H1 (cell line): ENCODE results near the gene HSDL2. TPM values are rescaled to one million over a fixed set of nuclear protein-coding genes. Genes with fewer than 3 reads are reported as not detected.

ENCODE experiments used
- CTCF ChIA-PET: fragments of 300-600 bp; sonication (Branson Sonifier 250); formaldehyde crosslinking; loops from one replicate; lab custom pipeline; 2021; ENCODE audit not compliant: partially characterized antibody; lab: Charles Lee
- POLR2A ChIA-PET: fragments of 300-600 bp; sonication (Branson Sonifier 250); formaldehyde crosslinking; loops from one replicate; lab custom pipeline; 2021; ENCODE audit warnings: inconsistent platforms; ENCODE audit not compliant: partially characterized antibody; lab: Charles Lee
- DNase-seq, 2 experiments: peaks; one replicate each; pipeline versions ENCODE4 v3.0.0 to v3.0.0-alpha.2; 2010 to 2022; ENCODE audit warnings: low spot score in 2 of 2, low read depth in 1 of 2, mixed read lengths in 1 of 2
- FAIRE-seq: peaks from 2 replicates; lab custom pipeline; 2011; peaks lifted over from hg19 to GRCh38; lab: Jason Lieb, UNC
- H2AFZ ChIP-seq: 2 replicates; pipeline ENCODE4 v1.8.1; 2012; ENCODE audit warnings: low read length, inconsistent platforms
- H2AK5ac ChIP-seq: 2 replicates; pipeline ENCODE4 v1.6.1; 2013; ENCODE audit warnings: low read depth, low read length
- H2BK120ac ChIP-seq: replicated peaks from 2 replicates; pipeline ENCODE3; 2013; ENCODE audit warnings: low read depth, low read length, inconsistent platforms
- H2BK12ac ChIP-seq: 2 replicates; pipeline ENCODE4 v1.6.1; 2013; ENCODE audit warnings: low read depth, low read length
- H2BK15ac ChIP-seq: 2 replicates; pipeline ENCODE4 v1.6.1; 2013; ENCODE audit warnings: low read length
- H2BK20ac ChIP-seq: 2 replicates; pipeline ENCODE4 v1.6.1; 2013; ENCODE audit warnings: low read length
- H2BK5ac ChIP-seq: 2 replicates; pipeline ENCODE4 v1.6.1; 2013; ENCODE audit warnings: low read depth, low read length
- H3K14ac ChIP-seq: 2 replicates; pipeline ENCODE4 v1.6.1; 2013; ENCODE audit warnings: inconsistent platforms; ENCODE audit not compliant: insufficient read length
- H3K18ac ChIP-seq: 2 replicates; pipeline ENCODE4 v1.6.1; 2013; ENCODE audit warnings: low read length; ENCODE audit errors: extremely low read depth
- H3K23ac ChIP-seq: 2 replicates; pipeline ENCODE4 v1.6.1; 2013; ENCODE audit warnings: inconsistent platforms; ENCODE audit not compliant: insufficient read length
- H3K23me2 ChIP-seq: 2 replicates; pipeline ENCODE4 v1.6.1; 2013; ENCODE audit warnings: low read depth, low read length
- H3K27ac ChIP-seq: 2 replicates; pipeline ENCODE4 v1.6.1; 2011; ENCODE audit warnings: low read depth, low read length, inconsistent platforms
- H3K27me3 ChIP-seq, 4 experiments: replicated peaks in 1 of 4; 1 replicate in 1 of 4; 2 replicates in 3 of 4; pipeline versions ENCODE4 v1.6.1 to v1.8.1; 2011 to 2013; ENCODE audit warnings: low read length in 3 of 4, mild to moderate bottlenecking in 3 of 4, inconsistent platforms in 2 of 4, mixed read lengths in 2 of 4, moderate library complexity in 1 of 4; ENCODE audit not compliant: control insufficient read depth in 3 of 4, insufficient read depth in 3 of 4; ENCODE audit errors: extremely low read depth in 1 of 4
- H3K36me3 ChIP-seq, 4 experiments: 2 replicates each; pipeline versions ENCODE4 v1.6.1 to v1.8.1; 2011 to 2013; ENCODE audit warnings: mild to moderate bottlenecking in 4 of 4, low read length in 3 of 4, moderate library complexity in 2 of 4, control low read depth in 1 of 4, inconsistent platforms in 1 of 4; ENCODE audit not compliant: insufficient read depth in 4 of 4, control insufficient read depth in 2 of 4
- H3K4ac ChIP-seq: replicated peaks from 2 replicates; pipeline ENCODE3; 2013; ENCODE audit warnings: low read length, low read depth, mixed read lengths, inconsistent platforms; ENCODE audit not compliant: insufficient read length
- H3K4me1 ChIP-seq, 4 experiments: replicated peaks in 1 of 4; 1 replicate in 1 of 4; 2 replicates in 3 of 4; pipeline versions ENCODE4 v1.6.1 to v1.8.1; 2011 to 2013; ENCODE audit warnings: low read length in 3 of 4, inconsistent platforms in 2 of 4, mixed read lengths in 1 of 4; ENCODE audit not compliant: insufficient read depth in 4 of 4, control insufficient read depth in 3 of 4
- H3K4me2 ChIP-seq, 2 experiments: 2 replicates each; pipeline versions ENCODE4 v1.6.1 to v1.8.1; 2011 to 2013; ENCODE audit warnings: low read depth in 2 of 2, low read length in 2 of 2, control low read depth in 1 of 2, inconsistent platforms in 1 of 2, mild to moderate bottlenecking in 1 of 2; ENCODE audit not compliant: insufficient read depth in 1 of 2
- H3K4me3 ChIP-seq, 4 experiments: fragments of 200-600, 300-600 bp in 1 of 4; sonication (generic), shearing (Covaris generic), sonication (Bioruptor Twin) in 1 of 4; 2 replicates each; pipeline versions ENCODE4 v1.5.1 to v1.8.1; 2011 to 2016; ENCODE audit warnings: low read length in 4 of 4, low read depth in 3 of 4, control low read depth in 2 of 4, inconsistent platforms in 2 of 4, mild to moderate bottlenecking in 2 of 4, mixed read lengths in 1 of 4, moderate library complexity in 1 of 4; ENCODE audit not compliant: insufficient read depth in 2 of 4; ENCODE audit errors: extremely low read depth in 1 of 4
- H3K56ac ChIP-seq: replicated peaks from 2 replicates; pipeline ENCODE3; 2013; ENCODE audit warnings: low read depth, mild to moderate bottlenecking, mixed read lengths, low read length, inconsistent platforms; ENCODE audit not compliant: insufficient read length
- H3K79me1 ChIP-seq: 2 replicates; pipeline ENCODE4 v1.6.1; 2013; ENCODE audit warnings: low read depth, low read length, control low read depth
- H3K79me2 ChIP-seq, 2 experiments: 2 replicates each; pipeline versions ENCODE4 v1.6.1 to v1.8.1; 2012 to 2013; ENCODE audit warnings: low read length in 2 of 2, mild to moderate bottlenecking in 2 of 2, inconsistent platforms in 1 of 2; ENCODE audit not compliant: insufficient read depth in 2 of 2, control insufficient read depth in 1 of 2
- H3K9ac ChIP-seq, 4 experiments: replicated peaks in 1 of 4; 1 replicate in 1 of 4; 2 replicates in 3 of 4; pipeline versions ENCODE4 v1.6.1 to v1.8.1; 2011 to 2013; ENCODE audit warnings: low read depth in 3 of 4, low read length in 3 of 4, control low read depth in 2 of 4, mild to moderate bottlenecking in 2 of 4, moderate library complexity in 2 of 4, inconsistent platforms in 1 of 4; ENCODE audit errors: extremely low read depth in 1 of 4
- H3K9me3 ChIP-seq, 2 experiments: 2 replicates each; pipeline versions ENCODE4 v1.6.1 to v1.8.1; 2012 to 2013; ENCODE audit warnings: mild to moderate bottlenecking in 2 of 2, moderate library complexity in 2 of 2, control low read depth in 1 of 2, inconsistent platforms in 1 of 2, low read depth in 1 of 2, low read length in 1 of 2, mixed read lengths in 1 of 2; ENCODE audit not compliant: insufficient read depth in 2 of 2
- H4K20me1 ChIP-seq, 2 experiments: replicated peaks in 1 of 2; 2 replicates each; pipeline versions ENCODE3 to v1.8.1; 2011 to 2013; ENCODE audit warnings: inconsistent platforms in 2 of 2, low read length in 2 of 2, mild to moderate bottlenecking in 1 of 2; ENCODE audit not compliant: insufficient read depth in 2 of 2, control insufficient read depth in 1 of 2
- H4K5ac ChIP-seq: 2 replicates; pipeline ENCODE4 v1.6.1; 2013; ENCODE audit warnings: low read length, low read depth, mixed read lengths, inconsistent platforms; ENCODE audit not compliant: insufficient read length
- H4K8ac ChIP-seq: 2 replicates; pipeline ENCODE4 v1.8.0; 2013; ENCODE audit warnings: mild to moderate bottlenecking, moderate library complexity, low read length, inconsistent platforms; ENCODE audit not compliant: insufficient read depth; ENCODE audit errors: extremely low read depth
- H4K91ac ChIP-seq: replicated peaks from 2 replicates; pipeline ENCODE3; 2013; ENCODE audit warnings: low read length, mixed read lengths, inconsistent platforms; ENCODE audit not compliant: insufficient read length
- CBX5 ChIP-seq: fragments of 300-800, 300-1000 bp; sonication (generic); IDR thresholded peaks from 2 replicates; pipeline ENCODE4 v1.7.1; 2016; ENCODE audit warnings: antibody characterized with exemption, low read length, low read depth
- CHD1 ChIP-seq: IDR thresholded peaks from 2 replicates; pipeline ENCODE4 v1.6.1; 2012; ENCODE audit warnings: low read depth, low read length, improper control_type of control experiment
- RBBP5 ChIP-seq: IDR thresholded peaks from 2 replicates; pipeline ENCODE4 v1.7.1; 2012; ENCODE audit warnings: low read depth, mild to moderate bottlenecking, inconsistent platforms, low read length, moderate library complexity, borderline replicate concordance
- RFX5 ChIP-seq: IDR thresholded peaks from 2 replicates; pipeline ENCODE4 v1.6.1; 2011; ENCODE audit warnings: low read depth, low read length, improper control_type of control experiment, borderline replicate concordance
- SIN3A ChIP-seq, 2 experiments: IDR thresholded peaks in 1 of 2; conservative IDR thresholded peaks in 1 of 2; 2 replicates each; pipeline ENCODE4 v1.6.1; 2011 to 2012; ENCODE audit warnings: low read length in 2 of 2, improper control_type of control experiment in 1 of 2, low read depth in 1 of 2, mild to moderate bottlenecking in 1 of 2
- SIRT6 ChIP-seq: IDR thresholded peaks from one replicate; pipeline ENCODE4 v1.7.1; 2012; ENCODE audit warnings: low read length, inconsistent platforms
- SP2 ChIP-seq: IDR thresholded peaks from 2 replicates; pipeline ENCODE4 v1.6.1; 2012; ENCODE audit warnings: mild to moderate bottlenecking, low read length, inconsistent platforms
- WGBS, 2 experiments: shearing (Covaris generic) in 1 of 2; methylation state at CpG; one replicate each; pipeline versions ENCODE4 v1.1.6 to v1.1.7; 2013 to 2015; ENCODE audit warnings: low lambda C conversion rate in 2 of 2, mixed read lengths in 2 of 2, inconsistent platforms in 1 of 2, low coverage in 1 of 2, missing lambda C conversion rate in 1 of 2; ENCODE audit not compliant: insufficient replicate concordance in 2 of 2, insufficient coverage in 1 of 2, insufficient read length in 1 of 2; ENCODE audit errors: extremely low coverage in 1 of 2, missing lambda C conversion rate in 1 of 2; 5-methylcytosine and 5-hydroxymethylcytosine counted together
- polyA plus RNA-seq, 7 experiments: library from polyadenylated mRNA; depleted of rRNA in 3 of 7; stranded (reverse) in 5 of 7; unstranded in 2 of 7; fragments of >200 nt in 5 of 7; fragments of 200-250 nt in 2 of 7; gene quantifications; 1 replicate in 5 of 7; 2 replicates in 1 of 7; 4 replicates in 1 of 7; pipeline versions ENCODE4 v1.2.1 to v1.2.3, GENCODE V29; 2011 to 2013; ENCODE audit warnings: missing spikeins in 2 of 7, mixed read lengths in 2 of 7
- total RNA-seq: library from RNA; stranded (reverse); fragmentation: NEBNext Ultra II Directional; extraction: Animal tissue kit (Norgen Biotek cat#: 25700); gene quantifications from 2 replicates; pipeline ENCODE4 v1.2.1, GENCODE V29; 2021
- TF ChIP-seq, protein P1 (sequence below), 3 experiments: IDR thresholded peaks; 1 replicate in 2 of 3; 2 replicates in 1 of 3; pipeline versions ENCODE4 v1.5.1 to v1.6.1; 2011; ENCODE audit warnings: low read length in 3 of 3, mild to moderate bottlenecking in 3 of 3, inconsistent platforms in 2 of 3, low read depth in 1 of 3, moderate library complexity in 1 of 3; ENCODE audit not compliant: insufficient read depth in 1 of 3; ENCODE audit errors: control extremely low read depth in 1 of 3
- TF ChIP-seq, protein P2 (sequence below): IDR thresholded peaks from 2 replicates; pipeline ENCODE4 v1.6.1; 2012; ENCODE audit warnings: inconsistent platforms

HSDL2 gene
- total and polyA plus RNA-seq, 2 of the 8 experiments (the other 6 are each of a cell fraction or from before 2014, with no cell fraction given), result 6.6 to 15.4 TPM

DNA sequence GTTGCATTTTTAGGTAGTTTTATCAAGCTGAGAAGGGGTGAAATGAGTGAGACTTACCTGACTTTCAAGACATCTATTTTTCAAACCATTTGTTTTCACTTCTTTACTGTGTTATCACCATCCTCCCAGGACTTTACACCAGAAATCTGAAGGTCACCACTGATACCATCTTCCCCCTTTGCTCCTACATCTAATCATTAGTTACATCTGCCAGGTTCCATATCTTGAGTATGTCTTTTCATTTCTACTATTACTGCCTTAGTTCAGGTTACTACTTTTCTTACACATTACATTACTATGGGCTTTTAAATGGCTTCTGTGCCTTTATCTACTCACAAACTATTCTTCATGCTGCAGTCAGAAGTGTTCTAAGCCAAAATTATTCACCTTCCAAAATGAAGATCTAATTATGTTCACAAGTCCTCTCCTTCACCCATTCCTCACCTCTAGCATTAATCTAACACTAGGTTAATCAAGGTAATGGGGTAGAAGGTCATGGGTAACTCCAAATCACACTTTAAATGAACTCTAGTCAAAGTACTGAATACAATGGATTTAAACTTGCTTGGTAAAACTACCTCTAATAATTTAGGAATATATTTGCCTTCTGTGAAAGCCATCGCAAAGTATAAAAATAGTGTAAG lies 2.1 kb upstream of the HSDL2 start:
- Histone ChIP-seq H3K18ac (no peak overlapping the region), H2AK5ac (no peak overlapping the region), H4K8ac (no peak overlapping the region), H2BK12ac (no peak overlapping the region), H3K4me3 (peak overlapping the region in 3 of 4 experiments; percentile 14 to 93 (median 89); a peak in 4 of 8 replicates), H3K23me2 (peaks cover 5% of the 10 kb centered on the region), H2BK20ac (no peak overlapping the region), H3K27me3 (no peaks in the 10 kb centered on the region), H2BK5ac (no peak overlapping the region), H3K9ac (peak overlapping the region in 1 of 4 experiments; percentile 9; a peak in 1 of 7 replicates), H2AFZ (no peak overlapping the region), H3K14ac (no peak overlapping the region), H4K5ac (no peak overlapping the region), H2BK120ac (no peak overlapping the region), H3K23ac (no peak overlapping the region), H3K27ac (no peak overlapping the region), H3K9me3 (no peaks in the 10 kb centered on the region), H3K79me1 (no peaks in the 10 kb centered on the region; the same call in 1 of the 2 replicates), H3K4me1 (no peaks in the 10 kb centered on the region; a peak in 3 of 7 replicates), H3K79me2 (peaks cover 0 to 9% of the 10 kb centered on the region in 2 experiments; a peak in 2 of 4 replicates), H4K91ac (no peak overlapping the region), H3K4me2 (peak overlapping the region; percentile 81), H4K20me1 (no peaks in the 10 kb centered on the region), H3K4ac (no peak overlapping the region), H2BK15ac (no peak overlapping the region), H3K56ac (no peak overlapping the region), H3K36me3 (no peaks in the 10 kb centered on the region)
- no peak for DNase-seq
- ChIA-PET CTCF (interaction anchor here (1.3 to 3.0 kb wide), 5 partner anchors 10 to 336 kb away, joined by 4 to 22 read pairs (median 5); no protein-coding TSS in a partner anchor), POLR2A (interaction anchor here (0.6 to 2.6 kb wide), 4 partner anchors 11 to 340 kb away, joined by 3 to 15 read pairs (median 4); partner anchors contain the start of gene INIP)
- no peak for FAIRE-seq
- 88% methylated on average over 1 of the region's 1 CpG; no CpG with 5 or more reads in 1 of the 2 experiments for WGBS, 2 experiments
- no peak for TF ChIP-seq RBBP5
- no peak for TF ChIP-seq CBX5
- TF ChIP-seq, protein P1, sequence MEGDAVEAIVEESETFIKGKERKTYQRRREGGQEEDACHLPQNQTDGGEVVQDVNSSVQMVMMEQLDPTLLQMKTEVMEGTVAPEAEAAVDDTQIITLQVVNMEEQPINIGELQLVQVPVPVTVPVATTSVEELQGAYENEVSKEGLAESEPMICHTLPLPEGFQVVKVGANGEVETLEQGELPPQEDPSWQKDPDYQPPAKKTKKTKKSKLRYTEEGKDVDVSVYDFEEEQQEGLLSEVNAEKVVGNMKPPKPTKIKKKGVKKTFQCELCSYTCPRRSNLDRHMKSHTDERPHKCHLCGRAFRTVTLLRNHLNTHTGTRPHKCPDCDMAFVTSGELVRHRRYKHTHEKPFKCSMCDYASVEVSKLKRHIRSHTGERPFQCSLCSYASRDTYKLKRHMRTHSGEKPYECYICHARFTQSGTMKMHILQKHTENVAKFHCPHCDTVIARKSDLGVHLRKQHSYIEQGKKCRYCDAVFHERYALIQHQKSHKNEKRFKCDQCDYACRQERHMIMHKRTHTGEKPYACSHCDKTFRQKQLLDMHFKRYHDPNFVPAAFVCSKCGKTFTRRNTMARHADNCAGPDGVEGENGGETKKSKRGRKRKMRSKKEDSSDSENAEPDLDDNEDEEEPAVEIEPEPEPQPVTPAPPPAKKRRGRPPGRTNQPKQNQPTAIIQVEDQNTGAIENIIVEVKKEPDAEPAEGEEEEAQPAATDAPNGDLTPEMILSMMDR (IDR thresholded peaks at IDR 0.05; ENCODE audit: control extremely low read depth in 1 of 3, insufficient read depth in 1 of 3, low read depth in 1 of 3, low read length in 3 of 3), result no peak
- no peak for TF ChIP-seq RFX5
- no peak for TF ChIP-seq SIRT6
- TF ChIP-seq, protein P2, sequence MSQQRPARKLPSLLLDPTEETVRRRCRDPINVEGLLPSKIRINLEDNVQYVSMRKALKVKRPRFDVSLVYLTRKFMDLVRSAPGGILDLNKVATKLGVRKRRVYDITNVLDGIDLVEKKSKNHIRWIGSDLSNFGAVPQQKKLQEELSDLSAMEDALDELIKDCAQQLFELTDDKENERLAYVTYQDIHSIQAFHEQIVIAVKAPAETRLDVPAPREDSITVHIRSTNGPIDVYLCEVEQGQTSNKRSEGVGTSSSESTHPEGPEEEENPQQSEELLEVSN, result no peak
- no peak for TF ChIP-seq CHD1
- TF ChIP-seq SP2, result no peak
- no peak for TF ChIP-seq SIN3A (conservative IDR thresholded peaks at IDR 0.05 in 1 of 2, IDR thresholded peaks at IDR 0.05 in 1 of 2; ENCODE audit: low read depth in 1 of 2, low read length in 2 of 2)
